HepG2 (cell line): Measurements from ENCODE around the gene CIAPIN1. TPM values are rescaled to one million over a fixed set of nuclear protein-coding genes. Genes with fewer than 3 reads are reported as not detected.

Experiments
- ATAC-seq: fragments of 200-7000 bp; cut with Tn5 transposase; 3 replicates; pipeline ENCODE4 v1.9.1; 2020; ENCODE audit warnings: mild to moderate bottlenecking, moderate library complexity
- BruUV-seq: library from RNA; stranded (reverse); fragments of 400-500 nt; replicated peaks from 2 replicates; lab custom pipeline; 2021; lab: Mats Ljungman, UMichigan
- CTCF ChIA-PET: fragments of 300-600 bp; formaldehyde crosslinking; extraction: SDS; loops from one replicate; lab custom pipeline; 2021; ENCODE audit warnings: low total read pairs, inconsistent platforms, low intra/inter-chr PET ratio; lab: Yijun Ruan, JAX
- POLR2A ChIA-PET: fragments of 350-600 bp; sonication (Branson Sonifier 250); formaldehyde crosslinking; loops from one replicate; lab custom pipeline; 2020; ENCODE audit warnings: antibody characterized with exemption, inconsistent platforms; lab: Yijun Ruan, JAX
- DNase-seq: peaks from one replicate; pipeline ENCODE4 v3.0.0-alpha.2; 2015; ENCODE audit warnings: low spot score
- FAIRE-seq: peaks from 3 replicates; lab custom pipeline; 2011; peaks lifted over from hg19 to GRCh38; lab: Jason Lieb, UNC
- H2AFZ ChIP-seq: one replicate; pipeline ENCODE4 v1.6.1; 2011; ENCODE audit warnings: low read length, inconsistent platforms
- H3K27ac ChIP-seq: fragments of 300-600 bp; 3 replicates; pipeline ENCODE4 v1.8.0; 2011; ENCODE audit warnings: mixed run types, mild to moderate bottlenecking, mixed read lengths, low read length, inconsistent platforms; ENCODE audit not compliant: insufficient read depth; ENCODE audit errors: extremely low read length
- H3K27me3 ChIP-seq, 2 experiments: fragments of 200-600 bp in 1 of 2; 2 replicates in 1 of 2; 3 replicates in 1 of 2; pipeline versions ENCODE4 v1.6.0 to v1.8.0; 2011; ENCODE audit warnings: low read length in 2 of 2, mild to moderate bottlenecking in 2 of 2, moderate library complexity in 2 of 2, inconsistent platforms in 1 of 2; ENCODE audit not compliant: insufficient read depth in 2 of 2, control insufficient read depth in 1 of 2
- H3K36me3 ChIP-seq, 2 experiments: fragments of 200-600 bp in 1 of 2; replicated peaks in 1 of 2; 2 replicates in 1 of 2; 3 replicates in 1 of 2; pipeline versions ENCODE4 v1.5.1 to v1.8.0; 2011; ENCODE audit warnings: low read length in 2 of 2, inconsistent platforms in 1 of 2; ENCODE audit not compliant: insufficient read depth in 2 of 2, control insufficient read depth in 1 of 2
- H3K4me1 ChIP-seq: 2 replicates; pipeline ENCODE4 v1.5.1; 2012; ENCODE audit warnings: low read length, inconsistent platforms; ENCODE audit not compliant: insufficient read depth
- H3K4me2 ChIP-seq: 2 replicates; pipeline ENCODE4 v1.6.0; 2011; ENCODE audit warnings: low read depth, low read length, inconsistent platforms
- H3K4me3 ChIP-seq, 3 experiments: fragments of 200-600 bp in 1 of 3; sonication (generic), shearing (Covaris generic) in 1 of 3; replicated peaks in 1 of 3; 2 replicates each; pipeline ENCODE4 v1.5.1; 2011 to 2016; ENCODE audit warnings: low read length in 3 of 3, inconsistent platforms in 2 of 3, low read depth in 2 of 3, mild to moderate bottlenecking in 2 of 3, control low read depth in 1 of 3, mixed read lengths in 1 of 3; ENCODE audit not compliant: insufficient read depth in 1 of 3
- H3K79me2 ChIP-seq: one replicate; pipeline ENCODE4 v1.6.1; 2011; ENCODE audit warnings: low read length, inconsistent platforms; ENCODE audit not compliant: insufficient read depth
- H3K9ac ChIP-seq: 2 replicates; pipeline ENCODE4 v1.6.0; 2011; ENCODE audit warnings: mild to moderate bottlenecking, low read depth, low read length, inconsistent platforms; ENCODE audit not compliant: insufficient read depth
- H3K9me3 ChIP-seq: 2 replicates; pipeline ENCODE4 v1.5.1; 2012; ENCODE audit warnings: mild to moderate bottlenecking, low read length
- H4K20me1 ChIP-seq: 2 replicates; pipeline ENCODE4 v1.6.0; 2011; ENCODE audit warnings: inconsistent platforms, mild to moderate bottlenecking, low read length, moderate library complexity; ENCODE audit not compliant: insufficient read depth
- CEBPG ChIP-seq: IDR thresholded peaks from 2 replicates; pipeline ENCODE4 v1.6.1; 2016
- KAT2B ChIP-seq: fragments of 150-350 bp; IDR thresholded peaks from 2 replicates; pipeline ENCODE4 v1.6.1; 2014; ENCODE audit warnings: low read depth, low read length, borderline replicate concordance
- KMT2B ChIP-seq: IDR thresholded peaks from 2 replicates; pipeline ENCODE4 v1.6.1; 2016; ENCODE audit warnings: missing genetic modification reagents, missing compliant biosample characterization
- NFIB ChIP-seq: sonication (generic); formaldehyde crosslinking; IDR thresholded peaks from 2 replicates; pipeline ENCODE4 v1.9.0; 2021; ENCODE audit warnings: missing genetic modification reagents, mild to moderate bottlenecking, borderline replicate concordance
- PAF1 ChIP-seq: IDR thresholded peaks from 2 replicates; pipeline ENCODE4 v1.6.1; 2016; ENCODE audit warnings: missing genetic modification reagents, missing compliant biosample characterization
- RELA ChIP-seq: sonication (generic); formaldehyde crosslinking; IDR thresholded peaks from 2 replicates; pipeline ENCODE4 v1.4.0; 2020; ENCODE audit warnings: missing genetic modification reagents
- SRY ChIP-seq: sonication (generic); formaldehyde crosslinking; IDR thresholded peaks from 2 replicates; pipeline ENCODE4 v1.8.0; 2022; ENCODE audit warnings: mild to moderate bottlenecking, missing genetic modification reagents
- TBX3 ChIP-seq: fragments of 450-650 bp; IDR thresholded peaks from 2 replicates; pipeline ENCODE4 v1.6.1; 2017; ENCODE audit warnings: antibody characterized with exemption, mild to moderate bottlenecking, inconsistent platforms, borderline replicate concordance
- ZMYM3 ChIP-seq: sonication (generic); formaldehyde crosslinking; IDR thresholded peaks from 2 replicates; pipeline ENCODE4 v1.5.1; 2020; ENCODE audit warnings: mild to moderate bottlenecking, missing genetic modification reagents
- ZNF143 ChIP-seq: sonication (generic); formaldehyde crosslinking; IDR thresholded peaks from 2 replicates; pipeline ENCODE4 v1.4.0; 2020; ENCODE audit warnings: missing genetic modification reagents
- ZNF281 ChIP-seq: sonication (generic); formaldehyde crosslinking; IDR thresholded peaks from 2 replicates; pipeline ENCODE4 v1.4.0; 2020; ENCODE audit warnings: missing genetic modification reagents, borderline replicate concordance
- ZNF552 ChIP-seq: sonication (generic); formaldehyde crosslinking; IDR thresholded peaks from 2 replicates; pipeline ENCODE4 v1.9.0; 2022; ENCODE audit warnings: missing genetic modification reagents, mild to moderate bottlenecking, borderline replicate concordance
- ZNF562 ChIP-seq: sonication (generic); formaldehyde crosslinking; IDR thresholded peaks from 2 replicates; pipeline ENCODE4 v1.8.0; 2022; ENCODE audit warnings: missing genetic modification reagents, borderline replicate concordance
- ZNF614 ChIP-seq: IDR thresholded peaks from 2 replicates; pipeline ENCODE4 v1.6.1; 2018; ENCODE audit warnings: missing biosample characterization, missing genetic modification reagents, inconsistent platforms, borderline replicate concordance
- ZNF891 ChIP-seq: sonication (generic); formaldehyde crosslinking; IDR thresholded peaks from 2 replicates; pipeline ENCODE4 v1.5.0; 2020; ENCODE audit warnings: mild to moderate bottlenecking, missing genetic modification reagents
- ZSCAN9 ChIP-seq: IDR thresholded peaks from 2 replicates; pipeline ENCODE4 v1.6.1; 2016; ENCODE audit warnings: borderline replicate concordance
- WGBS: methylation state at CpG from one replicate; pipeline ENCODE4 v1.1.6; 2017; ENCODE audit warnings: low lambda C conversion rate; 5-methylcytosine and 5-hydroxymethylcytosine counted together
- in situ Hi-C: cut with HindIII; loops from 2 replicates; pipeline ENCODE4 v1.10.0; 2017; ENCODE audit warnings: low pct_unique_long_range_greater_than_20kb; ENCODE audit not compliant: extremely low pct_ligation_motif_present
- intact Hi-C: fragments of 100-400 bp; cut with micrococcal nuclease; formaldehyde crosslinking; loops from one replicate; pipeline ENCODE4 v1.10.0; 2022; ENCODE audit not compliant: unreplicated experiment
- polyA plus RNA-seq, 8 experiments: library from polyadenylated mRNA; depleted of rRNA in 3 of 8; stranded (reverse) in 7 of 8; unstranded in 1 of 8; fragments of >200 nt; fragmentation: Illumina TruSeq in 4 of 8; extraction: Trizol in 4 of 8; gene quantifications; 2 replicates each; pipeline versions ENCODE4 v1.2.1 to v1.2.3, GENCODE V29; 2011 to 2016; ENCODE audit warnings: low read depth in 4 of 8, missing spikeins in 1 of 8, mixed read lengths in 1 of 8; ENCODE audit not compliant: insufficient read depth in 1 of 8
- total RNA-seq, 5 experiments: library from RNA; depleted of rRNA; stranded (reverse); fragments of >200 nt; fragmentation: Illumina TruSeq; extraction: Trizol; gene quantifications; 2 replicates each; pipeline ENCODE4 v1.2.3, GENCODE V29; 2016; ENCODE audit warnings: low read depth in 1 of 5
- TF ChIP-seq, protein P1 (sequence below): sonication (generic); formaldehyde crosslinking; IDR thresholded peaks from 2 replicates; pipeline ENCODE4 v1.4.0; 2020; ENCODE audit warnings: missing genetic modification reagents
- TF ChIP-seq, protein P2 (sequence below): sonication (generic); formaldehyde crosslinking; IDR thresholded peaks from 2 replicates; pipeline ENCODE4 v1.4.0; 2020; ENCODE audit warnings: missing genetic modification reagents

CIAPIN1 gene
- total and polyA plus RNA-seq, 2 of the 13 experiments (the other 11 are each of a cell fraction or from before 2014, with no cell fraction given) = 69.3 to 89.7 TPM

GRCh38 chr16:57422026-57422944, 24.9 kb downstream of the CIAPIN1 start:
- CTCF ChIA-PET = interaction anchor here (1.2 to 3.6 kb wide), 4 partner anchors 97 to 338 kb away, joined by 4 to 49 read pairs (median 6); no protein-coding TSS in a partner anchor
- WGBS = 14% methylated on average over 10 of the region's 10 CpGs
- intact Hi-C loops (loop anchor here (1.0 kb wide), 1 partner anchor 122 kb away; no protein-coding TSS in a partner anchor), in situ Hi-C loops (loop anchor here (5.0 kb wide), 1 partner anchor 95 kb away; no protein-coding TSS in a partner anchor)
- DNase-seq (peak; percentile 77), FAIRE-seq (peak; percentile 83), ATAC-seq (peak; percentile 74)
- peaks cover 32% of the 10 kb centered on the region for H3K4me1 ChIP-seq
- H3K9me3 ChIP-seq = no peaks in the 10 kb centered on the region
- H3K4me2 ChIP-seq = peak overlapping the region; percentile 38
- BruUV-seq = no TSS peak
- H3K79me2 ChIP-seq = no peaks in the 10 kb centered on the region
- no peak overlapping the region; a peak in 1 of 6 replicates for H3K4me3 ChIP-seq
- POLR2A ChIA-PET = interaction anchor here (0.8 to 1.7 kb wide), 5 partner anchors 20 to 122 kb away, joined by 3 to 5 read pairs (median 4); partner anchors contain the start of gene CX3CL1
- H3K36me3 ChIP-seq = peaks cover 0 to 3% of the 10 kb centered on the region in 2 experiments; a peak in 2 of 5 replicates
- no peak overlapping the region for H3K9ac ChIP-seq
- H2AFZ ChIP-seq = no peak overlapping the region
- H3K27ac ChIP-seq = no peak overlapping the region
- no peaks in the 10 kb centered on the region for H4K20me1 ChIP-seq
- no peaks in the 10 kb centered on the region for H3K27me3 ChIP-seq
- TF ChIP-seq KAT2B = no peak
- TF ChIP-seq RELA = no peak
- no peak for TF ChIP-seq NFIB (CRISPR knock-in tag)
- no peak for TF ChIP-seq PAF1 (CRISPR knock-in tag)
- no peak for TF ChIP-seq ZNF891 (CRISPR knock-in tag)
- no peak for TF ChIP-seq ZNF143 (CRISPR knock-in tag)
- no peak for TF ChIP-seq ZNF562 (CRISPR knock-in tag)
- TF ChIP-seq SRY (CRISPR knock-in tag) = no peak
- TF ChIP-seq ZSCAN9 = 0 out of 2 replicates have a peak, but pooled peaks have one; percentile 47
- no peak for TF ChIP-seq ZNF281
- TF ChIP-seq ZMYM3 = no peak
- TF ChIP-seq, protein P1, sequence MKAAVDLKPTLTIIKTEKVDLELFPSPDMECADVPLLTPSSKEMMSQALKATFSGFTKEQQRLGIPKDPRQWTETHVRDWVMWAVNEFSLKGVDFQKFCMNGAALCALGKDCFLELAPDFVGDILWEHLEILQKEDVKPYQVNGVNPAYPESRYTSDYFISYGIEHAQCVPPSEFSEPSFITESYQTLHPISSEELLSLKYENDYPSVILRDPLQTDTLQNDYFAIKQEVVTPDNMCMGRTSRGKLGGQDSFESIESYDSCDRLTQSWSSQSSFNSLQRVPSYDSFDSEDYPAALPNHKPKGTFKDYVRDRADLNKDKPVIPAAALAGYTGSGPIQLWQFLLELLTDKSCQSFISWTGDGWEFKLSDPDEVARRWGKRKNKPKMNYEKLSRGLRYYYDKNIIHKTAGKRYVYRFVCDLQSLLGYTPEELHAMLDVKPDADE (CRISPR knock-in tag) = no peak
- TF ChIP-seq ZNF552 (CRISPR knock-in tag) = no peak
- TF ChIP-seq CEBPG = 0 out of 2 replicates have a peak, but pooled peaks have one; percentile 20
- TF ChIP-seq KMT2B = 0 out of 2 replicates have a peak, but pooled peaks have one; percentile 34
- TF ChIP-seq TBX3 = no peak
- TF ChIP-seq ZNF614 (CRISPR knock-in tag) = peak; percentile 57; the same call in 1 of the 2 replicates
- TF ChIP-seq, protein P2, sequence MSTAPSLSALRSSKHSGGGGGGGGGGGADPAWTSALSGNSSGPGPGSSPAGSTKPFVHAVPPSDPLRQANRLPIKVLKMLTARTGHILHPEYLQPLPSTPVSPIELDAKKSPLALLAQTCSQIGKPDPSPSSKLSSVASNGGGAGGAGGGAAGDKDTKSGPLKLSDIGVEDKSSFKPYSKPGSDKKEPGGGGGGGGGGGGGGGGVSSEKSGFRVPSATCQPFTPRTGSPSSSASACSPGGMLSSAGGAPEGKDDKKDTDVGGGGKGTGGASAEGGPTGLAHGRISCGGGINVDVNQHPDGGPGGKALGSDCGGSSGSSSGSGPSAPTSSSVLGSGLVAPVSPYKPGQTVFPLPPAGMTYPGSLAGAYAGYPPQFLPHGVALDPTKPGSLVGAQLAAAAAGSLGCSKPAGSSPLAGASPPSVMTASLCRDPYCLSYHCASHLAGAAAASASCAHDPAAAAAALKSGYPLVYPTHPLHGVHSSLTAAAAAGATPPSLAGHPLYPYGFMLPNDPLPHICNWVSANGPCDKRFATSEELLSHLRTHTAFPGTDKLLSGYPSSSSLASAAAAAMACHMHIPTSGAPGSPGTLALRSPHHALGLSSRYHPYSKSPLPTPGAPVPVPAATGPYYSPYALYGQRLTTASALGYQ (CRISPR knock-in tag) = no peak
